ENCODE measurements around the gene UBE2O. TPM values are rescaled to one million over a fixed set of nuclear protein-coding genes. Genes with fewer than 3 reads are reported as not detected.

UBE2O gene
- total RNA-seq, 2 donors from 2014 or later: 45.4 to 46.5 TPM

DNA sequence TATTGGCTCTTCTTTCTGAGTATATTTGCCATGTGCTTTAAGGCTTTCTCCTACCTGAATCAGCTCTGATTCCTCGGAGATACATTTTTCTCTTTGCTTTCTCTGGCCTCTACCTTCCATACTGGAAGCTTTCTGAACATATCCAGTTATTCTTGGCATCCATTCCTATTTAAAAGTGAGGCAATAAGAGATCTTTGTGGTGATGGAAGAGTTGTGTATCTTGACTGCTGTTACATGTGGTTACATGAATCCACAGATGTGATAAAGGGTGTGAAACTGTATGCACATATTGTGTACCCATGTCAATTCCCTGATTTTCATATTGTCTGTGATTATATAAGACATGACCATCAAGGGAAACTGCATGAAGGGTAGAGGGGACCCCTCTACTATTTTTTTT is 24.4 kb downstream of the UBE2O start:
- no peak overlapping the region for H3K27ac Mint-ChIP-seq
- no peak overlapping the region for H3K4me3 Mint-ChIP-seq
- Histone ChIP-seq H3K4me3 (ENCODE audit: low read length) (no peak overlapping the region), H3K27me3 (ENCODE audit: control insufficient read depth, insufficient read depth, low read length, poor library complexity, severe bottlenecking) (no peaks in the 10 kb centered on the region), H3K36me3 (ENCODE audit: control insufficient read depth, insufficient read depth, low read length) (no peaks in the 10 kb centered on the region), H3K9ac (ENCODE audit: extremely low read depth, low read length, poor library complexity, severe bottlenecking) (no peak overlapping the region), H3K4me1 (ENCODE audit: control insufficient read depth, insufficient read depth, low read length) (no peaks in the 10 kb centered on the region), H3K27ac (ENCODE audit: low read depth, low read length) (no peak overlapping the region), H3K9me3 (ENCODE audit: control insufficient read depth, low read length) (no peaks in the 10 kb centered on the region)
- TF ChIP-seq, protein P1, sequence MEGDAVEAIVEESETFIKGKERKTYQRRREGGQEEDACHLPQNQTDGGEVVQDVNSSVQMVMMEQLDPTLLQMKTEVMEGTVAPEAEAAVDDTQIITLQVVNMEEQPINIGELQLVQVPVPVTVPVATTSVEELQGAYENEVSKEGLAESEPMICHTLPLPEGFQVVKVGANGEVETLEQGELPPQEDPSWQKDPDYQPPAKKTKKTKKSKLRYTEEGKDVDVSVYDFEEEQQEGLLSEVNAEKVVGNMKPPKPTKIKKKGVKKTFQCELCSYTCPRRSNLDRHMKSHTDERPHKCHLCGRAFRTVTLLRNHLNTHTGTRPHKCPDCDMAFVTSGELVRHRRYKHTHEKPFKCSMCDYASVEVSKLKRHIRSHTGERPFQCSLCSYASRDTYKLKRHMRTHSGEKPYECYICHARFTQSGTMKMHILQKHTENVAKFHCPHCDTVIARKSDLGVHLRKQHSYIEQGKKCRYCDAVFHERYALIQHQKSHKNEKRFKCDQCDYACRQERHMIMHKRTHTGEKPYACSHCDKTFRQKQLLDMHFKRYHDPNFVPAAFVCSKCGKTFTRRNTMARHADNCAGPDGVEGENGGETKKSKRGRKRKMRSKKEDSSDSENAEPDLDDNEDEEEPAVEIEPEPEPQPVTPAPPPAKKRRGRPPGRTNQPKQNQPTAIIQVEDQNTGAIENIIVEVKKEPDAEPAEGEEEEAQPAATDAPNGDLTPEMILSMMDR (conservative IDR thresholded peaks at IDR 0.05): no peak
- DNase-seq: no peak
- H3K36me3 Mint-ChIP-seq (ENCODE audit: low read depth): peaks cover 6% of the 10 kb centered on the region
- 91% methylated on average over 1 of the region's 1 CpG; no CpG with 5 or more reads in 1 of the 2 experiments for WGBS, 2 experiments (ENCODE audit: insufficient coverage in 1 of 2, insufficient read length in 1 of 2)
- no peaks in the 10 kb centered on the region for H3K9me3 Mint-ChIP-seq
- no peaks in the 10 kb centered on the region for H3K27me3 Mint-ChIP-seq (ENCODE audit: insufficient read depth)
- H3K4me1 Mint-ChIP-seq: peaks cover 27% of the 10 kb centered on the region

DNA sequence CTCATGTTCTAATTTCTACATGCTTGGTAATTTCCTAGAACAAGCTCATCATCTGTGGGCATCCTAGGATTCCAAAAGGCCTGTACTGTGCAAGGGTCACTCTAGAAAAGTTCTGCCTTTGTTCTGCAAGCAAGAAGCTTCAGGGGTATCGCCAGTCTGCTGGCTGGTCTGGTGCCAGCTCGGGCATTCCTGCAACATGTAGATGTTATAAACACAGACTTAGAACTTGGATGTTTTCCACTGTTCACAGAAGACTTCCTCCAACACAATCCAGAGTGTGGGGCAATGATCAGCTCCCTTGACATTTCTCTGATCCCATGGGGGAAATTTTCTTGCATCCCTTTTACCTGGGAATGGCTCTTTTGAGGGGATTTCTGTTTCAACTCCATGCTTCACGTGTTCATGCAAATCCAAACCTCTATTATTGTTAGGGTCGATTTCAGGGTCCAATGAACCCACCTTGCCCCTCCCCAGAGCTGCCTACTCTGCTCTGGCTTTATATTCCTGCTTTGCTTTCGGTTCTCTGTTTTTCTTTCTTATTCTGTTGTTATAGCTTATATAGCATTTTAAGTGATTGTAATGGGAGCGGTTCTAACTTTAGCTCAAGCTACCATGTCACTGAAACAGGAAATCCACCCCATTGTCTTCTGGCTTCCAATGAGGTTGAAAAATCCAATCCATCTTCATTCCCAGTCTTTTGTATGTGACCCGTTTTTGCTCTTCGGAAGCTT is 25.3 kb downstream of the UBE2O start:
- Mint-ChIP-seq H3K4me3 (no peak overlapping the region), H3K27ac (no peak overlapping the region), H3K4me1 (peaks cover 27% of the 10 kb centered on the region), H3K9me3 (no peaks in the 10 kb centered on the region), H3K36me3 (ENCODE audit: low read depth) (peaks cover 10% of the 10 kb centered on the region), H3K27me3 (ENCODE audit: insufficient read depth) (no peaks in the 10 kb centered on the region)
- H3K9me3 ChIP-seq (ENCODE audit: control insufficient read depth, low read length): no peaks in the 10 kb centered on the region
- no peak overlapping the region for H3K27ac ChIP-seq (ENCODE audit: low read depth, low read length)
- no peak overlapping the region for H3K4me3 ChIP-seq (ENCODE audit: low read length)
- no peak for DNase-seq
- H3K36me3 ChIP-seq (ENCODE audit: control insufficient read depth, insufficient read depth, low read length): no peaks in the 10 kb centered on the region
- H3K27me3 ChIP-seq (ENCODE audit: control insufficient read depth, insufficient read depth, low read length, poor library complexity, severe bottlenecking): no peaks in the 10 kb centered on the region
- H3K9ac ChIP-seq (ENCODE audit: extremely low read depth, low read length, poor library complexity, severe bottlenecking): no peak overlapping the region
- 91 to 94% methylated on average over 6 to 7 of the region's 8 CpGs for WGBS, 2 experiments (ENCODE audit: insufficient coverage in 1 of 2, insufficient read length in 1 of 2)
- TF ChIP-seq, protein P1 (conservative IDR thresholded peaks at IDR 0.05): no peak
- H3K4me1 ChIP-seq (ENCODE audit: control insufficient read depth, insufficient read depth, low read length): no peaks in the 10 kb centered on the region

DNA sequence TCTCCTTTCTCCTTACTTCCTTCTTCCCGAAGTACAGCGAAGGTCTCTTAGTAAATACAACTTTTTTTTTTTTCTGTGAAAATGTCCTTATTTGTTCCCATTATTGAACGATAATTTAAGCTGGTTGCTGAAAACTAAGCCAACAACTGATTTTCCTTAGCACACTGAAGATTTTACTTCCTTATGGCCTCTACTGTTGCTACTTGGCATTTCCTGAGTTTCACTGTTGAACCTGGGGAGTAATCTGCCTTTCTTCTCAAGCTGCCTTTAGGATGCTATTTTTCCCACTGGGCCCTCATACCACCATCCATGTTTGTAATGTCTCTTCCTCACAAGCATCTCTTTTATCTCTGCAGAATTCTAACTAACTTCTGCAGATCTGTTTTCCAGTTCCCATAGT is 26.1 kb downstream of the UBE2O start:
- Mint-ChIP-seq H3K27ac (no peak overlapping the region), H3K9me3 (no peaks in the 10 kb centered on the region), H3K27me3 (ENCODE audit: insufficient read depth) (no peaks in the 10 kb centered on the region), H3K4me3 (no peak overlapping the region), H3K36me3 (ENCODE audit: low read depth) (peaks cover 11% of the 10 kb centered on the region), H3K4me1 (peaks cover 21% of the 10 kb centered on the region)
- Histone ChIP-seq H3K9me3 (ENCODE audit: control insufficient read depth, low read length) (no peaks in the 10 kb centered on the region), H3K36me3 (ENCODE audit: control insufficient read depth, insufficient read depth, low read length) (no peaks in the 10 kb centered on the region), H3K4me3 (ENCODE audit: low read length) (no peak overlapping the region), H3K9ac (ENCODE audit: extremely low read depth, low read length, poor library complexity, severe bottlenecking) (no peak overlapping the region), H3K27ac (ENCODE audit: low read depth, low read length) (no peak overlapping the region), H3K27me3 (ENCODE audit: control insufficient read depth, insufficient read depth, low read length, poor library complexity, severe bottlenecking) (no peaks in the 10 kb centered on the region), H3K4me1 (ENCODE audit: control insufficient read depth, insufficient read depth, low read length) (no peaks in the 10 kb centered on the region)
- no peak for DNase-seq
- TF ChIP-seq, protein P1 (conservative IDR thresholded peaks at IDR 0.05): no peak
- WGBS, 2 experiments (ENCODE audit: insufficient coverage in 1 of 2, insufficient read length in 1 of 2): 94 to 96% methylated on average over 3 of the region's 3 CpGs

Measured in endodermal cell (in vitro differentiated cells).